HG02571 (cell line): Measurements from ENCODE around the gene ANKRD62.
"Not testable (repeated sequence)": the region's sequence is repeated elsewhere in the genome, so short reads cannot be mapped to it uniquely, and the experiment has no call there.

Experiments used
- ATAC-seq: cut with Tn5 transposase; IDR thresholded peaks from one replicate; pipeline ENCODE4 v1.9.1; 2021; ENCODE audit warnings: mild to moderate bottlenecking, moderate library complexity; ENCODE audit not compliant: unreplicated experiment

ANKRD62 gene

GRCh38 chr18:12092398-12093229 lies 1.0 kb upstream of the ANKRD62 start:
- no peak for ATAC-seq

- ATAC-seq, result no peak
Measured at GRCh38 chr18:12098374-12098773, 4.7 kb downstream of the ANKRD62 start.

GRCh38 chr18:12099160-12099559 lies 5.5 kb downstream of the ANKRD62 start:
- ATAC-seq, result no peak

GRCh38 chr18:12101266-12101665 lies 7.6 kb downstream of the ANKRD62 start:
- ATAC-seq, result no peak

- no peak for ATAC-seq
Measured at GRCh38 chr18:12102136-12102842, 8.6 kb downstream of the ANKRD62 start.

- no peak for ATAC-seq
Measured at GRCh38 chr18:12106471-12106870, 12.8 kb downstream of the ANKRD62 start.

GRCh38 chr18:12109836-12110235 lies 16.2 kb downstream of the ANKRD62 start:
- no peak for ATAC-seq

- no peak for ATAC-seq
Measured at GRCh38 chr18:12113999-12114646, 20.5 kb downstream of the ANKRD62 start.

GRCh38 chr18:12119358-12119757 lies 25.7 kb downstream of the ANKRD62 start:
- no peak for ATAC-seq

GRCh38 chr18:12121175-12122042 lies 27.8 kb downstream of the ANKRD62 start:
- no peak for ATAC-seq

- ATAC-seq, result not testable (repeated sequence)
Measured at GRCh38 chr18:12122043-12122389, 28.4 kb downstream of the ANKRD62 start.

- ATAC-seq, result not testable (repeated sequence)
Measured at GRCh38 chr18:12127647-12128046, 34.0 kb downstream of the ANKRD62 start.

- not testable (repeated sequence) for ATAC-seq
Measured at GRCh38 chr18:12138831-12139230, 45.2 kb downstream of the ANKRD62 start.

GRCh38 chr18:12140866-12141265 lies 47.2 kb downstream of the ANKRD62 start:
- ATAC-seq, result not testable (repeated sequence)

- not testable (repeated sequence) for ATAC-seq
Measured at GRCh38 chr18:12141778-12142177, 48.1 kb downstream of the ANKRD62 start.

- not testable (repeated sequence) for ATAC-seq
Measured at GRCh38 chr18:12149431-12149830, 55.8 kb downstream of the ANKRD62 start.

- no peak for ATAC-seq
Measured at GRCh38 chr18:12154361-12154760, 60.7 kb downstream of the ANKRD62 start.

GRCh38 chr18:12155996-12156395 lies 62.4 kb downstream of the ANKRD62 start:
- no peak for ATAC-seq

GRCh38 chr18:12159446-12159845 lies 65.8 kb downstream of the ANKRD62 start:
- ATAC-seq, result no peak

GRCh38 chr18:12162786-12163185 lies 69.1 kb downstream of the ANKRD62 start:
- ATAC-seq, result no peak
